GM19438 (cell line): ENCODE measurements around the gene CLCF1.
A peak's percentile ranks its signal among the peaks of the same experiment; 100 is the strongest.
"Not testable (repeated sequence)": the region's sequence is repeated elsewhere in the genome, so short reads cannot be mapped to it uniquely, and the experiment has no call there.

ENCODE experiments used
- ATAC-seq: cut with Tn5 transposase; IDR thresholded peaks from one replicate; pipeline ENCODE4 v1.9.1; 2021; ENCODE audit warnings: low read depth; ENCODE audit not compliant: unreplicated experiment

The CLCF1 gene

GRCh38 chr11:67409261-67409666 is 35.9 kb upstream of the CLCF1 start:
- peak; percentile 60 for ATAC-seq

GRCh38 chr11:67408437-67409200 is 35.2 kb upstream of the CLCF1 start:
- ATAC-seq = peak; percentile 9

- ATAC-seq = no peak
These were observed 34.3 kb upstream of the CLCF1 start for GRCh38 chr11:67407688-67408163.

- ATAC-seq = no peak
These were observed 33.7 kb upstream of the CLCF1 start for GRCh38 chr11:67406969-67407687.

GRCh38 chr11:67406420-67406968 is 33.1 kb upstream of the CLCF1 start:
- no peak for ATAC-seq

GRCh38 chr11:67405688-67406339 is 32.4 kb upstream of the CLCF1 start:
- no peak for ATAC-seq

GRCh38 chr11:67405196-67405567 is 31.8 kb upstream of the CLCF1 start:
- ATAC-seq = no peak

- ATAC-seq = no peak
These were observed 31.3 kb upstream of the CLCF1 start for GRCh38 chr11:67404515-67405195.

- ATAC-seq = not testable (repeated sequence)
These were observed 29.7 kb upstream of the CLCF1 start for GRCh38 chr11:67403085-67403484.

GRCh38 chr11:67402192-67402839 is 28.9 kb upstream of the CLCF1 start:
- ATAC-seq = not testable (repeated sequence)

GRCh38 chr11:67401495-67402191 is 28.2 kb upstream of the CLCF1 start, which contains the start of gene PPP1CA:
Gene PPP1CA, minus strand, starts transcription at chr11:67401858. Its CDS starts 76 bp downstream, at chr11:67401782.
- ATAC-seq = peak; percentile 55

GRCh38 chr11:67400942-67401494 is 27.6 kb upstream of the CLCF1 start:
- ATAC-seq = peak; percentile 11

GRCh38 chr11:67400251-67400941 is 27.0 kb upstream of the CLCF1 start:
- ATAC-seq = no peak

GRCh38 chr11:67398661-67399563 is 25.5 kb upstream of the CLCF1 start:
- no peak for ATAC-seq

GRCh38 chr11:67397986-67398660 is 24.7 kb upstream of the CLCF1 start:
- no peak for ATAC-seq

- no peak for ATAC-seq
These were observed 24.1 kb upstream of the CLCF1 start for GRCh38 chr11:67397536-67397935.
